NT2/D1 (cell line): ENCODE results near the gene AAMP.

Experiments
- SUZ12 ChIP-seq: IDR thresholded peaks from 2 replicates; pipeline ENCODE4 v1.6.1; 2011; ENCODE audit not compliant: insufficient read length, insufficient read depth; ENCODE audit errors: extremely low read depth
- YY1 ChIP-seq: IDR thresholded peaks from 2 replicates; pipeline ENCODE4 v1.6.1; 2011; ENCODE audit not compliant: insufficient read length, insufficient read depth
- ZNF274 ChIP-seq: IDR thresholded peaks from 2 replicates; pipeline ENCODE4 v1.6.1; 2011; ENCODE audit warnings: mild to moderate bottlenecking, low read depth, low read length

DNA sequence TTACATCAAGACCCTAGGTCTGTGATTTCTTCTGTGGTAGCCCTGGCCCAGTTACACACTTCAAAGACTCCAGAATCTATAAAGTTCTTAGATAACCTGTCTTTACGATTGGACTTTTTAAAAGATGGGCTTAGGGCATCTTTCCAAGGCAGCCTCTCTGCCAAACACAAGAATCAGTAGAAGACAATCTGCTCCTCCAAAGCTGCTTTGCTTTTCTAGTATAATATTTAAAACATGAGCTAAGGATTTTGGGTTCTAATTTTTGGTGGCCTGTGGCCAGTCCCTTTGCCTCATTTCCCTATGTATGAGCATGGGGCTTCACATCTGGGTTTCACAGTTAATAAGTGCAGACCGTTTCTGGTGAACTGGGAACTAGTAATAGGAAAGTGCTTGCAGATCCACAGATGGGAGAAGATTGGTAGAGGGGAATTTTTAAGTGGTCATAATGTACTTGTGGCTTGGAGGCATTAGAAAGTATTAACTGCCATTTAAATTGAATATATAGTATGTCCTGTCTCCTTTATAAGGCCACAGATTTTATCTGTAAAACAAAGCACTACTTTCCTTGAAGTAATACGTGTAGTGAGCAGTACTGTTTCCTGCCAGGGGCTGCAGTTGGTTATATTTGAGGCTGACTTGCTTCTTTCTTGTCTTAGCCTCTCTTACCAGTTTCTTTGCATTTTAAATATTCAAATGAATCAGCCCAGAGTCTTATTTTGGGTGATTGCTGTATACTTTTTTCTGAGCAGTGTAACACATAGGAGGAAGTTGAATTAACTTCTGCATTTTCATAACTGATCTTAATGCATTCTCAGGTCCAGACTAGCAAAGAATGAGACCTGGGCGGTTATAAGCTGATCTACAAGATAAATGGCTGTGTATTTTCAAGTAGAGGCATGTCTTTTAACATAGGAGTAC lies 51.4 kb downstream of the AAMP start:
- TF ChIP-seq YY1 (no peak), ZNF274 (no peak), SUZ12 (no peak)
